Activated CD8-positive, alpha-beta memory T cell treated with anti-CD3 and anti-CD28 coated beads, Interleukin-2, amount 10 ng/mL, durations not matched to agents 7 days and 5 days (primary cell): ENCODE measurements around the gene ETS1. TPM values are rescaled to one million over a fixed set of nuclear protein-coding genes. Genes with fewer than 3 reads are reported as not detected.

Experiments
- ATAC-seq: fragments of 150-1000 bp; cut with Tn5 transposase; one replicate; pipeline ENCODE4 v1.10.0; 2021; ENCODE audit warnings: moderate library complexity
- CTCF ChIA-PET: fragments of 350-600 bp; sonication (Branson Sonifier 250); formaldehyde crosslinking; loops from one replicate; lab custom pipeline; 2021; ENCODE audit warnings: antibody characterized with exemption; lab: Charles Lee
- DNase-seq: peaks from one replicate; pipeline ENCODE4 v3.0.0-alpha.2; 2020
- H3K27ac Mint-ChIP-seq: one replicate; pipeline ENCODE4 v1.8.0; 2021; ENCODE audit warnings: mild to moderate bottlenecking, mixed read lengths
- H3K27me3 Mint-ChIP-seq: one replicate; pipeline ENCODE4 v1.8.0; 2021; ENCODE audit warnings: mixed read lengths
- H3K36me3 Mint-ChIP-seq: one replicate; pipeline ENCODE4 v1.8.0; 2021; ENCODE audit warnings: mild to moderate bottlenecking, mixed read lengths
- H3K4me1 Mint-ChIP-seq: one replicate; pipeline ENCODE4 v1.8.0; 2021; ENCODE audit warnings: mixed read lengths
- H3K4me3 Mint-ChIP-seq: one replicate; pipeline ENCODE4 v1.8.0; 2021; ENCODE audit warnings: mild to moderate bottlenecking, moderate library complexity, mixed read lengths
- H3K9me3 Mint-ChIP-seq: one replicate; pipeline ENCODE4 v1.8.0; 2022; ENCODE audit warnings: low read depth, mixed read lengths
- total RNA-seq, 2 experiments: library from RNA; stranded (reverse); gene quantifications; one replicate each; pipeline ENCODE4 v1.2.3, GENCODE V29; 2021

ETS1 gene, protein sequence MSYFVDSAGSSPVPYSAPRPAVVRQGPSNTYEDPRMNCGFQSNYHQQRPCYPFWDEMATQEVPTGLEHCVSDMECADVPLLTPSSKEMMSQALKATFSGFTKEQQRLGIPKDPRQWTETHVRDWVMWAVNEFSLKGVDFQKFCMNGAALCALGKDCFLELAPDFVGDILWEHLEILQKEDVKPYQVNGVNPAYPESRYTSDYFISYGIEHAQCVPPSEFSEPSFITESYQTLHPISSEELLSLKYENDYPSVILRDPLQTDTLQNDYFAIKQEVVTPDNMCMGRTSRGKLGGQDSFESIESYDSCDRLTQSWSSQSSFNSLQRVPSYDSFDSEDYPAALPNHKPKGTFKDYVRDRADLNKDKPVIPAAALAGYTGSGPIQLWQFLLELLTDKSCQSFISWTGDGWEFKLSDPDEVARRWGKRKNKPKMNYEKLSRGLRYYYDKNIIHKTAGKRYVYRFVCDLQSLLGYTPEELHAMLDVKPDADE
- 100 to 1,000 TPM; 408 to 671 TPM for total RNA-seq

DNA sequence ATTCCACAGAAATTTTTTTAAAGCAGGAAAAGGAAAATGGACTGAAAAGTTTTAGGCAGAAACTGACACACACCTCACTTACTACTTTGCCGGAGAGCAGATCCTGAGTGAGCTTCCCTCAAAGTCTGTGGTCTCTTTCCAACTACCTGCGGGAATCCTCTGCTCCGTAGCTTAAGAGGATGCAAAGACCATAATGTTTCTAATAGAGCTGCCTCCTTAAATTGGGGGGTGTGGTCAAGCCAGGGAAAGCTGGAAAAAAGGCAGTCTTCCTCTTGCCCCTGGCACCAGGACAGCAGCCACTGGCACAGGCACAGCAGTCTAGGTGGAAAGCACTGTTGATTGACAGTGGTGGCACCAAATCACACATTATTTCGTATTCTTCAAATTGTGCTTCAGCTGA is at the start of gene ETS1:
ETS1 (minus strand) TSS at position 144 of the 400 bp plus-strand sequence. CDS start 14,428 bp downstream, outside the sequence.
- no peak within 1 kb of the TSS for H3K27ac Mint-ChIP-seq
- peaks cover 3% of the 10 kb centered on the region for H3K4me1 Mint-ChIP-seq
- CTCF ChIA-PET = interaction anchor here (1.1 kb wide), 1 partner anchor 43 kb away, joined by 3 read pairs; no protein-coding TSS in a partner anchor
- DNase-seq (no peak), ATAC-seq (no peak)
- H3K9me3 Mint-ChIP-seq = no peaks in the 10 kb centered on the region
- no peak within 1 kb of the TSS for H3K4me3 Mint-ChIP-seq
- peaks cover 14% of the 10 kb centered on the region for H3K27me3 Mint-ChIP-seq
- peaks cover 3% of the 10 kb centered on the region for H3K36me3 Mint-ChIP-seq

DNA sequence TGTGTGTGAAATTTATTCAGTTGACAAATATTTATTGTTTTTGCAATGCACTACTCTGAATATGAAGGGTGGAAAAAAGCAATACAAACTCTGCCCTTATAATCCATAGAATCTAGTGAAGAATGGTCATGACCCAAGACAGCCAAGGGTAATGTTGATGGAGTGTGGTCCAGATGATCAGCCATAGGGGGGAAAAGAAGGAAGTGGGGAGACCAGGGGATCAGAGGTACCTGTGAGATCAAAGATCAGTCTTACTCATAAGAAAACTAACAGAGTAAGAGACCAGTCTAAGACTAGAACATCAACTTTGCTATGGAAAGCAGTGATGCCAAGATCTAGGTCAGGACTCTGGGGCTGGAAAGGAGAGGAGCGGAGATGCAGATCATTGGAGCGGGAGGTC is 47.0 kb upstream of the ETS1 start:
- peaks cover 3% of the 10 kb centered on the region for H3K36me3 Mint-ChIP-seq
- CTCF ChIA-PET = interaction anchor here (1.3 to 9.5 kb wide), 3 partner anchors 10 to 463 kb away, joined by 5 to 190 read pairs (median 7); no protein-coding TSS in a partner anchor
- DNase-seq = no peak
- H3K4me1 Mint-ChIP-seq = peaks cover 31% of the 10 kb centered on the region
- no peak for ATAC-seq
- no peak overlapping the region for H3K27ac Mint-ChIP-seq
- no peaks in the 10 kb centered on the region for H3K27me3 Mint-ChIP-seq
- H3K9me3 Mint-ChIP-seq = peaks cover 2% of the 10 kb centered on the region
- H3K4me3 Mint-ChIP-seq = no peak overlapping the region

DNA sequence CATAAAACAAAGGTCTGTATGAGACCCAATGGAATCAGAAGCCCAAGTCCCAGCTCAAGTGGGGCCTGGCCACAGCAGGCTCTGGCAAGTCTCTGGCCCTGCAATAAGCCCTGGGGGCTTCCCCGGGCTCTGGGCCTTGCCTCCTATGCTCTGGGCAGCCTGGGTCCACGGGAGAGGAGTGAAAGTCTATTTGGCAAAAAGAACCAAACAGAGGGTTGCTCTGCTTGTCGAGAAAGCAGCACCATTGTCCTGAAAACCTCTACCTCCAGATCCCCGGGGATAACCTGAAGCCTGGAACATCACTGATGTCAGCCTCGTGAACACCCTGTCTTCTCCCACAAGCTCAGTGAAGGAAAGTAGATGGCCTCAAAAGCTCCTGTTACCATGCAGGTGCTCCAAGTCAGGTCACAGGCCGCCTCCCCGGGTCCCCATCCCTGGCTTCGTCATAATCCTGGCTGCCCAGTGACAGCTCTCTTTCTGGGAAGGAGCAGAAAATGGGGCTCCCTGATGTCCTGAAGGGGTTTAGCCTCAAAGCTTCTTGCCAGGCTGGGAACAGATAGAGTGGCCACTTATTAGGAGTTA is 46.1 kb upstream of the ETS1 start:
- H3K4me3 Mint-ChIP-seq = no peak overlapping the region
- ATAC-seq (no peak), DNase-seq (no peak)
- no peaks in the 10 kb centered on the region for H3K27me3 Mint-ChIP-seq
- CTCF ChIA-PET = interaction anchor here (1.0 to 9.5 kb wide), 15 partner anchors 9 to 611 kb away, joined by 3 to 190 read pairs (median 7); no protein-coding TSS in a partner anchor
- peaks cover 3% of the 10 kb centered on the region for H3K36me3 Mint-ChIP-seq
- H3K27ac Mint-ChIP-seq = no peak overlapping the region
- H3K4me1 Mint-ChIP-seq = peaks cover 41% of the 10 kb centered on the region
- H3K9me3 Mint-ChIP-seq = no peaks in the 10 kb centered on the region

DNA sequence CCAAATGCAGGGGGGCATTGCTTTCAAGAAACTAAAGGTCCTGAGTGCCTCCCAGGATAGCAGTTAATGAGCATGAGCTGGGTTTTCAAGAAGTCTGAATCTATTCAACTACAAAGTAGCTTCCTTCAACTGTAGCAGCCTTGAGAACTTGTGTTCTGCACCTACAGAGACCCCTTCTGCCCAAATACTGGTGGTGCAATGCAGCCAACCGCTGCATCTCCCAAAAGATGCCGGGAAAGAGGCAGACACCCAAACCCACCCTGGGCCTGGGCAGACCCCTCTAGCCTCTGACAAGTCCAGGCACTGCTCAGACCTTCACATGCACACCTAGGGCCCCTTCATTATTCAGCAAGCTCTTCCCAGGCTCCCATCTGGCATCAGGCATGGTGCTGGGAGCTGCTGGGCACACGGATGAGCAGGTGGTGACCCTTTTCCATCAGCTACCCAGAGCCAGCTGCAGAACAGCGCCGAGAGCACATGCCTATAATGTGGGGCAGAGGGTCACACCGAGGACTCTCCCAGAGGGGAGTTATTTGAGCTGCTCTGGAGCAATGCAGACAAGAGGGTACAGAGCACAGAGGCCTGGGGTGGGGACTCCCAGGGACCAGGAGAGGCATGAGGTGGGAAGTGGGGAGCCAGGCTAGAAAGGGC is 44.9 kb upstream of the ETS1 start:
- Mint-ChIP-seq H3K27me3 (no peaks in the 10 kb centered on the region), H3K36me3 (peaks cover 1% of the 10 kb centered on the region), H3K4me3 (no peak overlapping the region), H3K27ac (peak overlapping the region; percentile 12), H3K4me1 (peaks cover 51% of the 10 kb centered on the region), H3K9me3 (no peaks in the 10 kb centered on the region)
- CTCF ChIA-PET = interaction anchor here (0.6 to 9.5 kb wide), 63 partner anchors 8 to 610 kb away, joined by 3 to 190 read pairs (median 5); partner anchors contain the start of gene FLI1
- ATAC-seq = peak; percentile 26
- peak; percentile 62 for DNase-seq

DNA sequence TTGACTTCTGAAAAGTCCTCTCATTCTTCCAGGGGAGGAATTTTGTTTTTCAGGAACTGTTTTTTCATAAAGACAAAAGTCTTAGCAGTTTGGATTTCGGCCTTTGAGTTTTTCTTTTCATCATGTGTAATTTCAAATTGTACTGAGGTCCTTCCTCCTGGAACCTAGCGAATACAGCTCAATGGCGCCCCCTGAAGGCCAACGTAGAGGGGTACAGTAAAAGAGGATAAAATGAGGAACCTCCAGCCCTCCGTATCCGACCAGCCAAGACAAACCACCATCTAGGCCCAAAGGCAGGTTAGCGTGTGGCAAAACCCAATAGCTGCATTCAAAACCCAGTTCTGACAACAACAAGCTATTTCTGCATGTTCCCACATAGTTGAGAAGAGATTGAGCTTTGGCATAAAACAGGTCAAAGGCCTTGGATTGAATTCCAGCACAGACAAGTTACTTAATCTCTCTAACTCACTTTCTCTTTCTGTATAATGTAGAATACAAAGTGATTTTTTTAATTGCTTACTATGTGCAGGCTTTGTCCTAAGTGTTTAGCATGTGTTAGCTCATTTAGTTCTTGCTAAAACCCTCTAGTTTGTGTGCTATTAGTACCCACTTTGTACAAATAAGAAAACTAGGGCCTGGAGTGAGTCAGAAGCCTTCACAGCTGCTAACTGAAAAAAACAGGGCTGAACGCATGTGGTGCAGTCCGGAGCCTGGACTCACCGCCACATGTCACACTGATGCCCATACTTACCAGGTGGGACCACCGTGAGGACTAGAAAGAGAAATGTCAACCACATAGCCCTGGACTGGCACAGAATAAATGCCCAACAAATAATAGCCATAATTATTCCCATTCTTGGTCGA is 43.2 kb upstream of the ETS1 start:
- H3K4me1 Mint-ChIP-seq = peaks cover 67% of the 10 kb centered on the region
- peak overlapping the region; percentile 93 for H3K27ac Mint-ChIP-seq
- ATAC-seq (peak; percentile 84), DNase-seq (peak; percentile 93)
- H3K27me3 Mint-ChIP-seq = no peaks in the 10 kb centered on the region
- H3K9me3 Mint-ChIP-seq = no peaks in the 10 kb centered on the region
- H3K4me3 Mint-ChIP-seq = peak overlapping the region; percentile 52
- H3K36me3 Mint-ChIP-seq = peaks cover 1% of the 10 kb centered on the region
- CTCF ChIA-PET = interaction anchor here (0.7 to 9.5 kb wide), 62 partner anchors 8 to 601 kb away, joined by 3 to 190 read pairs (median 4); partner anchors contain the start of gene FLI1

DNA sequence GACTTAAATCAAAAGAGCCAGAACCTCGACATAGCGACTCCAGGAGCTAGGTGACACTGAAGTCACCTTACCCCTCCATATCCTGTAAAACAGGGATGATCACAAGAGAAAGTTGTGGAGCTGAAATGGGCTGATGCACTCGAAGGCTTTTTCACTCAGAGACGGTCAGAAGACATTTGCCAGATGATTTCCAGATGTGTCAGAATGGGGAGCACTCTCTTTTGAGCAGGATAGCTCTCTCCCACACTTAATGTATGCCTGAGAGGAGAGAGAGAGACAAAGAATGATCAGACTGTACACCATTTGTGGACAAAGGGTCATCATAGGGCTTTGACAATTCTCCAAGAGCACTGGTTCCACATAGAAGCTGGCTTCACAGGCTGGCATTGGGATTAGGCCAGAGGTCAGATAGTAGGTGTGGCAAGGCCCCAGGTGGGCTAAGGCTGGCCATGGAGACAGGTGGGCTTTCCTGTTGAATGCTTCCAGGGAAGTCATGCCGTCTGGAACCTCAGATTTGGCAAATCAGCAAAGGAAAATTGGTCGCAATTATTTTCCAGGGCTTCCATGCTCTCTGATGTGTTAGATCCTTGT is 42.3 kb upstream of the ETS1 start:
- H3K36me3 Mint-ChIP-seq = peaks cover 1% of the 10 kb centered on the region
- H3K27me3 Mint-ChIP-seq = no peaks in the 10 kb centered on the region

DNA sequence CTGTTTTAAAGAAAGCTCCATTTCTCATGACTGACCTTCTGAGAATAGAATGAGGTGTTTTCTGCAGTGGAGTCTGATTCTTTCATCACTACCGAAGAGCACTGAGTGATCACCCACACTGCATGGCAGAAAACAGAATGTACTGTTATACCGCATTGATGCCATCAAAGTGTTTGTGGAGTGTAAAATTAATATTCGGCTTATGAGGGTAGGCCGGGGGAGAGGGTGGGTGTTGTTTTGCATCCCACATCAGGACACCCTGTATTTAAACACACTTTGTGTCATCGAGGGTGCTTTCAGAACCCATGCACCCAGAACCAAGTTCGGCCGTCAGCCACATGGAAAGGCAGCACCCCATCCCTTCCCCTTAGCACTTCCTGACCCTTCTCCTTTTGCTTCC is 41.3 kb upstream of the ETS1 start:
- H3K4me1 Mint-ChIP-seq = peaks cover 79% of the 10 kb centered on the region
- H3K4me3 Mint-ChIP-seq = peak overlapping the region; percentile 56
- no peaks in the 10 kb centered on the region for H3K36me3 Mint-ChIP-seq
- H3K9me3 Mint-ChIP-seq = no peaks in the 10 kb centered on the region
- DNase-seq (no peak), ATAC-seq (no peak)
- H3K27me3 Mint-ChIP-seq = no peaks in the 10 kb centered on the region
- CTCF ChIA-PET = interaction anchor here (0.7 to 9.5 kb wide), 29 partner anchors 9 to 470 kb away, joined by 3 to 190 read pairs (median 4); no protein-coding TSS in a partner anchor
- peak overlapping the region; percentile 93 for H3K27ac Mint-ChIP-seq

More for the DNA sequence above, 42.3 kb upstream of the ETS1 start:
- no peak for DNase-seq
- peak overlapping the region; percentile 93 for H3K27ac Mint-ChIP-seq
- peak overlapping the region; percentile 56 for H3K4me3 Mint-ChIP-seq
- peaks cover 76% of the 10 kb centered on the region for H3K4me1 Mint-ChIP-seq
- CTCF ChIA-PET = interaction anchor here (0.6 to 9.5 kb wide), 37 partner anchors 9 to 598 kb away, joined by 3 to 190 read pairs (median 8); partner anchors contain the start of gene FLI1
- no peaks in the 10 kb centered on the region for H3K9me3 Mint-ChIP-seq
- no peak for ATAC-seq

DNA sequence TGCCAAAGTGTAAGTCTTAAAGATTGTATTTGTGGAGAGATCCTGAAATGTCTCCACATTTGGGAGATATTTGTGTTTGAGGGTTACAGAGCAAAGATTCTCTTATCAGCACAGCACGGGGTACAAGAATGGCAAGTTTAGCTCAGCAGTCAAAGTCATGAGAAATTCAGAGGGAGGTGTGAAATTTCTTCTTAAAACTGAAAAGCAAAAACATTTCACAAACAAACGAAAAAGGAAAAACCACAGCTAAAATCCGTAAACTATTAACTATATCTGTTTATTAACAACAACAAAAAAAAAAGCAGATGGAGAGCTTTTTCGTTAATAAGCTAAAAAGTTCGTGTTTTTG is 40.9 kb upstream of the ETS1 start:
- H3K9me3 Mint-ChIP-seq = no peaks in the 10 kb centered on the region
- peak overlapping the region; percentile 56 for H3K4me3 Mint-ChIP-seq
- H3K4me1 Mint-ChIP-seq = peaks cover 82% of the 10 kb centered on the region
- no peaks in the 10 kb centered on the region for H3K27me3 Mint-ChIP-seq
- DNase-seq (no peak), ATAC-seq (peak; percentile 3)
- no peaks in the 10 kb centered on the region for H3K36me3 Mint-ChIP-seq
- CTCF ChIA-PET = interaction anchor here (0.7 to 9.5 kb wide), 28 partner anchors 8 to 469 kb away, joined by 3 to 190 read pairs (median 4); no protein-coding TSS in a partner anchor
- peak overlapping the region; percentile 93 for H3K27ac Mint-ChIP-seq

DNA sequence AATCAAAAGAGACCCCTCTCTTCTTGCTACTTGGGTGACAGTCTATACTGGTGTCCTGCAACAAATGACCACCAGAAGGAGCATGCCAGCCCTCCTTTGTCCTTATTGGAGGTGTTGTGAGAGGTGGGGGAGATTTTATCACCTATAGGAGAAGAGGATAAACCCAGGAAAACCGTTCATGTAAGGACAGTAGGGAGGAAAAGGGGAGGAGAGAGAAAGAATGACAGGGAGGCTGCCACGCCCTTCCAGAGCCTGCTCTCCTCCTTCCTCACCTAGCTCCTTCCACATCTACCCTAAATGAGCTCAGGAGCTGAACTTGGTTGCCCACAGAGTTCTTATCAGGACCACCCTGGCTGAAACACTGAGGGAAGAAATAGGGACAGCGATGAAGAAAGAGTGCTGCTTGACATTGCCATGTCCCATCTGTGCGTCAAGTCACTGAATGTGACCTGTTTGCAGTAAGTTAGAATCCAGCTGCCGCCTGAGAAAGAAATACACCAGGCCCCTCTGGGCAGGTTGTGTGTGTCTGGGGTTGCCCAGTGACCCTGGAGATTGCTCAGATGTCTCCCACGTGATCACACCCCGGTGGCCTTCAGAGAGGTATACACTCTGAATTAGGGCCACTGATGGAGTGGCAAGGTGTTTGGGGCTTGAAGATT is 40.4 kb upstream of the ETS1 start:
- DNase-seq (peak; percentile 67), ATAC-seq (peak; percentile 37)
- no peaks in the 10 kb centered on the region for H3K27me3 Mint-ChIP-seq
- peaks cover 87% of the 10 kb centered on the region for H3K4me1 Mint-ChIP-seq
- no peaks in the 10 kb centered on the region for H3K9me3 Mint-ChIP-seq
- CTCF ChIA-PET = interaction anchor here (0.6 to 9.5 kb wide), 28 partner anchors 8 to 469 kb away, joined by 3 to 190 read pairs (median 4); no protein-coding TSS in a partner anchor
- H3K4me3 Mint-ChIP-seq = peak overlapping the region; percentile 56
- no peaks in the 10 kb centered on the region for H3K36me3 Mint-ChIP-seq
- H3K27ac Mint-ChIP-seq = peak overlapping the region; percentile 93

DNA sequence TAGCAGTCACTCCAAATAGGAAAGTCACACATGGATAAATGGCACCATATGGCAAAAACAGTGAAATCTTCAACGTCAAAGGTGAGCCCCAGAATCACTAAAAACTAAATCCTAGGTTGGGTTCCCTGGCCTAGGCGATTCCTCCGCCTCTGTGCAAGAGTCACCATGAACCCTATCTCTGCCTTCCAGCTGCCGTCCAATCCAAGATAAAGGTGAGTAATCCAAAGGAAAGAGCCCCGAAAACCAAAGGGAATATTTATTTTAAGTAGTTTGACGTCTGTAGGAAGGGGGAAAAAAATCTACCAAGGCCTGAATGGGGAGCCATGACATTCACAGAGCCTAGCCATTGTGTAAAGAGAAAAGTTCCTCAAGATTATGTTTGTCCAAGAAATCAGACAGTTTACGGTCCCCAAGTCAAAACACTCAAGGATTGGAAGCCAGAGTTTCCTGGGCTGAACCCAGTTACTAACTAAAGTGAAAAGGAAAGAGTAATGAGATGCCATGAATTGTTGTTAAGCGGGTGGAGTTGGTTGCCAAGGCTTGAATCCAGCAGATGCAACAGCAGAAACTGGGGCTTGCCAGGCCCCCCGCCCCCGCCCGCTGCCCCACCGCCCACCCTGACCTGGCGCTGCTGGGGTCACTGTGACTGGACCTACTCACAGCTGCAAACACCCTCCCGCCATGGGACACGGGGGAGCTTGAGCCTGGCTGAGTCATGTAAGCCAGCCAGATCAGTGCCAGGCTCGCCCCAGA is 39.7 kb upstream of the ETS1 start:
- Mint-ChIP-seq H3K27ac (peak overlapping the region; percentile 93), H3K27me3 (no peaks in the 10 kb centered on the region), H3K9me3 (no peaks in the 10 kb centered on the region), H3K4me3 (no peak overlapping the region), H3K4me1 (peaks cover 85% of the 10 kb centered on the region), H3K36me3 (no peaks in the 10 kb centered on the region)
- no peak for DNase-seq
- CTCF ChIA-PET = interaction anchor here (0.6 to 9.5 kb wide), 11 partner anchors 16 to 456 kb away, joined by 3 to 190 read pairs (median 3); no protein-coding TSS in a partner anchor
- ATAC-seq = no peak

DNA sequence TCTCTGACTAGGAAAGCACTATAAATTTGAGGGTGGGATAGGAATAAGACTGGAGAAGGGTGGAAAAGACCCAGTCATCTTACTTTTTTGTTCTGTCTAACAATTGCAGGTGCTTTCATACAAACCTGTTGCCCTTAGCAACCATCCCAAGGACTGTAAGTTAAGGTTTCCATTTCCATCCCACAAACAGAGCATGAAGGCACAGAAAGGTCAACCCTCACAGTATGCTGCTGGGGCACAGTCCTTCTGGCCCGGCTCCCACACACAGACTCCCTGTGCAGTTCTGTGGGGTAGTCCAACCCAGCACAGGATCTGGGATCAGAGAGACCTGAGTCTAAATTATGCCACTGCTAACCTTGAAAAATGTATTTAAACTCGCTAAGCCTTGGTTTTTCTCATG is 38.4 kb upstream of the ETS1 start:
- Mint-ChIP-seq H3K4me3 (peak overlapping the region; percentile 14), H3K36me3 (no peaks in the 10 kb centered on the region), H3K9me3 (no peaks in the 10 kb centered on the region), H3K27me3 (no peaks in the 10 kb centered on the region), H3K27ac (peak overlapping the region; percentile 94), H3K4me1 (peaks cover 74% of the 10 kb centered on the region)
- DNase-seq (no peak), ATAC-seq (no peak)
- CTCF ChIA-PET = interaction anchor here (1.0 to 9.5 kb wide), 9 partner anchors 8 to 455 kb away, joined by 3 to 190 read pairs (median 7); no protein-coding TSS in a partner anchor
